H1 (cell line): ENCODE measurements around the gene TMEM209. TPM values are rescaled to one million over a fixed set of nuclear protein-coding genes. Genes with fewer than 3 reads are reported as not detected.

Experiments used
- CTCF ChIA-PET: fragments of 300-600 bp; sonication (Branson Sonifier 250); formaldehyde crosslinking; loops from one replicate; lab custom pipeline; 2021; ENCODE audit not compliant: partially characterized antibody; lab: Charles Lee
- POLR2A ChIA-PET: fragments of 300-600 bp; sonication (Branson Sonifier 250); formaldehyde crosslinking; loops from one replicate; lab custom pipeline; 2021; ENCODE audit warnings: inconsistent platforms; ENCODE audit not compliant: partially characterized antibody; lab: Charles Lee
- DNase-seq, 2 experiments: peaks; one replicate each; pipeline versions ENCODE4 v3.0.0 to v3.0.0-alpha.2; 2010 to 2022; ENCODE audit warnings: low spot score in 2 of 2, low read depth in 1 of 2, mixed read lengths in 1 of 2
- FAIRE-seq: peaks from 2 replicates; lab custom pipeline; 2011; peaks lifted over from hg19 to GRCh38; lab: Jason Lieb, UNC
- H2AFZ ChIP-seq: 2 replicates; pipeline ENCODE4 v1.8.1; 2012; ENCODE audit warnings: low read length, inconsistent platforms
- H2AK5ac ChIP-seq: 2 replicates; pipeline ENCODE4 v1.6.1; 2013; ENCODE audit warnings: low read depth, low read length
- H2BK120ac ChIP-seq: replicated peaks from 2 replicates; pipeline ENCODE3; 2013; ENCODE audit warnings: low read depth, low read length, inconsistent platforms
- H2BK12ac ChIP-seq: 2 replicates; pipeline ENCODE4 v1.6.1; 2013; ENCODE audit warnings: low read depth, low read length
- H2BK15ac ChIP-seq: 2 replicates; pipeline ENCODE4 v1.6.1; 2013; ENCODE audit warnings: low read length
- H2BK20ac ChIP-seq: 2 replicates; pipeline ENCODE4 v1.6.1; 2013; ENCODE audit warnings: low read length
- H2BK5ac ChIP-seq: 2 replicates; pipeline ENCODE4 v1.6.1; 2013; ENCODE audit warnings: low read depth, low read length
- H3K14ac ChIP-seq: 2 replicates; pipeline ENCODE4 v1.6.1; 2013; ENCODE audit warnings: inconsistent platforms; ENCODE audit not compliant: insufficient read length
- H3K18ac ChIP-seq: 2 replicates; pipeline ENCODE4 v1.6.1; 2013; ENCODE audit warnings: low read length; ENCODE audit errors: extremely low read depth
- H3K23ac ChIP-seq: 2 replicates; pipeline ENCODE4 v1.6.1; 2013; ENCODE audit warnings: inconsistent platforms; ENCODE audit not compliant: insufficient read length
- H3K23me2 ChIP-seq: 2 replicates; pipeline ENCODE4 v1.6.1; 2013; ENCODE audit warnings: low read depth, low read length
- H3K27ac ChIP-seq: 2 replicates; pipeline ENCODE4 v1.6.1; 2011; ENCODE audit warnings: low read depth, low read length, inconsistent platforms
- H3K27me3 ChIP-seq, 4 experiments: replicated peaks in 1 of 4; 1 replicate in 1 of 4; 2 replicates in 3 of 4; pipeline versions ENCODE4 v1.6.1 to v1.8.1; 2011 to 2013; ENCODE audit warnings: low read length in 3 of 4, mild to moderate bottlenecking in 3 of 4, inconsistent platforms in 2 of 4, mixed read lengths in 2 of 4, moderate library complexity in 1 of 4; ENCODE audit not compliant: control insufficient read depth in 3 of 4, insufficient read depth in 3 of 4; ENCODE audit errors: extremely low read depth in 1 of 4
- H3K36me3 ChIP-seq, 4 experiments: 2 replicates each; pipeline versions ENCODE4 v1.6.1 to v1.8.1; 2011 to 2013; ENCODE audit warnings: mild to moderate bottlenecking in 4 of 4, low read length in 3 of 4, moderate library complexity in 2 of 4, control low read depth in 1 of 4, inconsistent platforms in 1 of 4; ENCODE audit not compliant: insufficient read depth in 4 of 4, control insufficient read depth in 2 of 4
- H3K4ac ChIP-seq: replicated peaks from 2 replicates; pipeline ENCODE3; 2013; ENCODE audit warnings: low read length, low read depth, mixed read lengths, inconsistent platforms; ENCODE audit not compliant: insufficient read length
- H3K4me1 ChIP-seq, 4 experiments: replicated peaks in 1 of 4; 1 replicate in 1 of 4; 2 replicates in 3 of 4; pipeline versions ENCODE4 v1.6.1 to v1.8.1; 2011 to 2013; ENCODE audit warnings: low read length in 3 of 4, inconsistent platforms in 2 of 4, mixed read lengths in 1 of 4; ENCODE audit not compliant: insufficient read depth in 4 of 4, control insufficient read depth in 3 of 4
- H3K4me2 ChIP-seq, 2 experiments: 2 replicates each; pipeline versions ENCODE4 v1.6.1 to v1.8.1; 2011 to 2013; ENCODE audit warnings: low read depth in 2 of 2, low read length in 2 of 2, control low read depth in 1 of 2, inconsistent platforms in 1 of 2, mild to moderate bottlenecking in 1 of 2; ENCODE audit not compliant: insufficient read depth in 1 of 2
- H3K4me3 ChIP-seq, 4 experiments: fragments of 200-600, 300-600 bp in 1 of 4; sonication (generic), shearing (Covaris generic), sonication (Bioruptor Twin) in 1 of 4; 2 replicates each; pipeline versions ENCODE4 v1.5.1 to v1.8.1; 2011 to 2016; ENCODE audit warnings: low read length in 4 of 4, low read depth in 3 of 4, control low read depth in 2 of 4, inconsistent platforms in 2 of 4, mild to moderate bottlenecking in 2 of 4, mixed read lengths in 1 of 4, moderate library complexity in 1 of 4; ENCODE audit not compliant: insufficient read depth in 2 of 4; ENCODE audit errors: extremely low read depth in 1 of 4
- H3K56ac ChIP-seq: replicated peaks from 2 replicates; pipeline ENCODE3; 2013; ENCODE audit warnings: low read depth, mild to moderate bottlenecking, mixed read lengths, low read length, inconsistent platforms; ENCODE audit not compliant: insufficient read length
- H3K79me1 ChIP-seq: 2 replicates; pipeline ENCODE4 v1.6.1; 2013; ENCODE audit warnings: low read depth, low read length, control low read depth
- H3K79me2 ChIP-seq, 2 experiments: 2 replicates each; pipeline versions ENCODE4 v1.6.1 to v1.8.1; 2012 to 2013; ENCODE audit warnings: low read length in 2 of 2, mild to moderate bottlenecking in 2 of 2, inconsistent platforms in 1 of 2; ENCODE audit not compliant: insufficient read depth in 2 of 2, control insufficient read depth in 1 of 2
- H3K9ac ChIP-seq, 4 experiments: replicated peaks in 1 of 4; 1 replicate in 1 of 4; 2 replicates in 3 of 4; pipeline versions ENCODE4 v1.6.1 to v1.8.1; 2011 to 2013; ENCODE audit warnings: low read depth in 3 of 4, low read length in 3 of 4, control low read depth in 2 of 4, mild to moderate bottlenecking in 2 of 4, moderate library complexity in 2 of 4, inconsistent platforms in 1 of 4; ENCODE audit errors: extremely low read depth in 1 of 4
- H3K9me3 ChIP-seq, 2 experiments: 2 replicates each; pipeline versions ENCODE4 v1.6.1 to v1.8.1; 2012 to 2013; ENCODE audit warnings: mild to moderate bottlenecking in 2 of 2, moderate library complexity in 2 of 2, control low read depth in 1 of 2, inconsistent platforms in 1 of 2, low read depth in 1 of 2, low read length in 1 of 2, mixed read lengths in 1 of 2; ENCODE audit not compliant: insufficient read depth in 2 of 2
- H4K20me1 ChIP-seq, 2 experiments: replicated peaks in 1 of 2; 2 replicates each; pipeline versions ENCODE3 to v1.8.1; 2011 to 2013; ENCODE audit warnings: inconsistent platforms in 2 of 2, low read length in 2 of 2, mild to moderate bottlenecking in 1 of 2; ENCODE audit not compliant: insufficient read depth in 2 of 2, control insufficient read depth in 1 of 2
- H4K5ac ChIP-seq: 2 replicates; pipeline ENCODE4 v1.6.1; 2013; ENCODE audit warnings: low read length, low read depth, mixed read lengths, inconsistent platforms; ENCODE audit not compliant: insufficient read length
- H4K8ac ChIP-seq: 2 replicates; pipeline ENCODE4 v1.8.0; 2013; ENCODE audit warnings: mild to moderate bottlenecking, moderate library complexity, low read length, inconsistent platforms; ENCODE audit not compliant: insufficient read depth; ENCODE audit errors: extremely low read depth
- H4K91ac ChIP-seq: replicated peaks from 2 replicates; pipeline ENCODE3; 2013; ENCODE audit warnings: low read length, mixed read lengths, inconsistent platforms; ENCODE audit not compliant: insufficient read length
- BCL11A ChIP-seq, 2 experiments: IDR thresholded peaks; one replicate each; pipeline ENCODE4 v1.6.1; 2011; ENCODE audit warnings: low read depth in 2 of 2, low read length in 2 of 2, mild to moderate bottlenecking in 2 of 2
- CTCF ChIP-seq, 3 experiments: IDR thresholded peaks; 1 replicate in 2 of 3; 2 replicates in 1 of 3; pipeline versions ENCODE4 v1.5.1 to v1.6.1; 2011; ENCODE audit warnings: low read length in 3 of 3, mild to moderate bottlenecking in 3 of 3, inconsistent platforms in 2 of 3, low read depth in 1 of 3, moderate library complexity in 1 of 3; ENCODE audit not compliant: insufficient read depth in 1 of 3; ENCODE audit errors: control extremely low read depth in 1 of 3
- E2F6 ChIP-seq: IDR thresholded peaks from 2 replicates; pipeline ENCODE4 v1.6.1; 2012; ENCODE audit warnings: inconsistent platforms
- GABPA ChIP-seq: IDR thresholded peaks from 2 replicates; pipeline ENCODE4 v1.6.1; 2011; ENCODE audit warnings: mild to moderate bottlenecking, low read length, moderate library complexity, borderline replicate concordance; ENCODE audit not compliant: insufficient read depth
- NRF1 ChIP-seq: IDR thresholded peaks from 2 replicates; pipeline ENCODE4 v1.6.1; 2011; ENCODE audit warnings: mild to moderate bottlenecking, low read depth, low read length, improper control_type of control experiment
- RAD21 ChIP-seq, 2 experiments: IDR thresholded peaks in 1 of 2; conservative IDR thresholded peaks in 1 of 2; 2 replicates each; pipeline ENCODE4 v1.6.1; 2011; ENCODE audit warnings: low read depth in 2 of 2, low read length in 2 of 2, improper control_type of control experiment in 1 of 2, inconsistent platforms in 1 of 2, mild to moderate bottlenecking in 1 of 2, moderate library complexity in 1 of 2
- YY1 ChIP-seq: IDR thresholded peaks from 2 replicates; pipeline ENCODE4 v1.6.1; 2011; ENCODE audit warnings: low read depth, mild to moderate bottlenecking, low read length
- ZNF274 ChIP-seq: IDR thresholded peaks from 2 replicates; pipeline ENCODE4 v1.7.0; 2012; ENCODE audit warnings: low read length, borderline replicate concordance; ENCODE audit errors: extremely low read depth
- WGBS, 2 experiments: shearing (Covaris generic) in 1 of 2; methylation state at CpG; one replicate each; pipeline versions ENCODE4 v1.1.6 to v1.1.7; 2013 to 2015; ENCODE audit warnings: low lambda C conversion rate in 2 of 2, mixed read lengths in 2 of 2, inconsistent platforms in 1 of 2, low coverage in 1 of 2, missing lambda C conversion rate in 1 of 2; ENCODE audit not compliant: insufficient replicate concordance in 2 of 2, insufficient coverage in 1 of 2, insufficient read length in 1 of 2; ENCODE audit errors: extremely low coverage in 1 of 2, missing lambda C conversion rate in 1 of 2; 5-methylcytosine and 5-hydroxymethylcytosine counted together
- polyA plus RNA-seq, 7 experiments: library from polyadenylated mRNA; depleted of rRNA in 3 of 7; stranded (reverse) in 5 of 7; unstranded in 2 of 7; fragments of >200 nt in 5 of 7; fragments of 200-250 nt in 2 of 7; gene quantifications; 1 replicate in 5 of 7; 2 replicates in 1 of 7; 4 replicates in 1 of 7; pipeline versions ENCODE4 v1.2.1 to v1.2.3, GENCODE V29; 2011 to 2013; ENCODE audit warnings: missing spikeins in 2 of 7, mixed read lengths in 2 of 7
- total RNA-seq: library from RNA; stranded (reverse); fragmentation: NEBNext Ultra II Directional; extraction: Animal tissue kit (Norgen Biotek cat#: 25700); gene quantifications from 2 replicates; pipeline ENCODE4 v1.2.1, GENCODE V29; 2021

Gene TMEM209
- total and polyA plus RNA-seq, 2 of the 8 experiments (the other 6 are each of a cell fraction or from before 2014, with no cell fraction given), result 28.5 to 30.5 TPM

GRCh38 chr7:130242198-130243014 is 37.2 kb upstream of the TMEM209 start:
- Histone ChIP-seq H3K4me3 (no peak overlapping the region), H4K91ac (no peak overlapping the region), H3K27me3 (no peaks in the 10 kb centered on the region), H3K4ac (no peak overlapping the region), H3K4me1 (no peaks in the 10 kb centered on the region), H3K56ac (no peak overlapping the region), H2BK15ac (no peak overlapping the region), H2AK5ac (no peak overlapping the region), H3K14ac (no peak overlapping the region), H3K23ac (no peak overlapping the region), H3K79me2 (no peaks in the 10 kb centered on the region), H2AFZ (peak overlapping the region; percentile 89), H3K79me1 (no peaks in the 10 kb centered on the region), H2BK20ac (no peak overlapping the region), H3K27ac (no peak overlapping the region), H2BK120ac (no peak overlapping the region), H4K8ac (no peak overlapping the region), H3K4me2 (no peak overlapping the region), H3K36me3 (no peaks in the 10 kb centered on the region), H3K9ac (no peak overlapping the region), H4K20me1 (no peaks in the 10 kb centered on the region), H3K9me3 (no peaks in the 10 kb centered on the region), H3K23me2 (no peaks in the 10 kb centered on the region), H3K18ac (no peak overlapping the region; the same call in 1 of the 2 replicates), H4K5ac (no peak overlapping the region), H2BK12ac (no peak overlapping the region), H2BK5ac (no peak overlapping the region)
- DNase-seq, result peak in 1 of 2 experiments; percentile 85
- ChIA-PET CTCF (interaction anchor here (0.5 to 2.5 kb wide), 20 partner anchors 8 to 1183 kb away, joined by 3 to 15 read pairs (median 4); partner anchors contain the start of gene TMEM209), POLR2A (interaction anchor here (1.5 kb wide), 1 partner anchor 30 kb away, joined by 5 read pairs; no protein-coding TSS in a partner anchor)
- peak; percentile 62 for FAIRE-seq
- 34% methylated on average over 5 of the region's 5 CpGs; no CpG with 5 or more reads in 1 of the 2 experiments for WGBS, 2 experiments
- TF ChIP-seq NRF1, result no peak
- peak; percentile 86 to 98 (median 88) for TF ChIP-seq CTCF (IDR thresholded peaks at IDR 0.05; ENCODE audit: control extremely low read depth in 1 of 3, insufficient read depth in 1 of 3, low read depth in 1 of 3, low read length in 3 of 3)
- no peak for TF ChIP-seq GABPA
- TF ChIP-seq E2F6, result peak; percentile 63
- no peak for TF ChIP-seq ZNF274
- TF ChIP-seq BCL11A (IDR thresholded peaks at IDR 0.05; ENCODE audit: low read depth in 2 of 2, low read length in 2 of 2), result no peak
- TF ChIP-seq RAD21 (IDR thresholded peaks at IDR 0.05 in 1 of 2, conservative IDR thresholded peaks at IDR 0.05 in 1 of 2; ENCODE audit: low read depth in 2 of 2, low read length in 2 of 2), result peak; percentile 98 to 99
- 0 out of 2 replicates have a peak, but pooled peaks have one; percentile 34 for TF ChIP-seq YY1
